OCI-LY1 (cell line): ENCODE measurements around the gene CTNNA2.
"Not testable (repeated sequence)": the region's sequence is repeated elsewhere in the genome, so short reads cannot be mapped to it uniquely, and the experiment has no call there.

ENCODE experiments used
- CTCF ChIP-seq: fragments of 200-600 bp; sonication (generic), shearing (Covaris generic); IDR thresholded peaks from 2 replicates; pipeline ENCODE4 v1.5.1; 2017; ENCODE audit warnings: mild to moderate bottlenecking, antibody characterized with exemption, low read length, moderate library complexity, mixed read lengths
- EZH2 ChIP-seq: fragments of 200-600 bp; sonication (generic), shearing (Covaris generic); IDR thresholded peaks from 2 replicates; pipeline ENCODE4 v1.8.0; 2017; ENCODE audit warnings: borderline replicate concordance, mixed run types, mild to moderate bottlenecking, antibody characterized with exemption, low read length, moderate library complexity, mixed read lengths

- TF ChIP-seq CTCF, EZH2: not testable (repeated sequence)
Observed at GRCh38 chr2:80032684-80033083, 519.8 kb downstream of the CTNNA2 start.
